GM12872 (cell line): ENCODE results near the gene UBA7.

Experiments used
- CTCF ChIP-seq: IDR thresholded peaks from 3 replicates; pipeline ENCODE4 v1.5.1; 2011; ENCODE audit warnings: low read depth, mild to moderate bottlenecking, low read length, moderate library complexity; ENCODE audit not compliant: insufficient read depth

The UBA7 gene

DNA sequence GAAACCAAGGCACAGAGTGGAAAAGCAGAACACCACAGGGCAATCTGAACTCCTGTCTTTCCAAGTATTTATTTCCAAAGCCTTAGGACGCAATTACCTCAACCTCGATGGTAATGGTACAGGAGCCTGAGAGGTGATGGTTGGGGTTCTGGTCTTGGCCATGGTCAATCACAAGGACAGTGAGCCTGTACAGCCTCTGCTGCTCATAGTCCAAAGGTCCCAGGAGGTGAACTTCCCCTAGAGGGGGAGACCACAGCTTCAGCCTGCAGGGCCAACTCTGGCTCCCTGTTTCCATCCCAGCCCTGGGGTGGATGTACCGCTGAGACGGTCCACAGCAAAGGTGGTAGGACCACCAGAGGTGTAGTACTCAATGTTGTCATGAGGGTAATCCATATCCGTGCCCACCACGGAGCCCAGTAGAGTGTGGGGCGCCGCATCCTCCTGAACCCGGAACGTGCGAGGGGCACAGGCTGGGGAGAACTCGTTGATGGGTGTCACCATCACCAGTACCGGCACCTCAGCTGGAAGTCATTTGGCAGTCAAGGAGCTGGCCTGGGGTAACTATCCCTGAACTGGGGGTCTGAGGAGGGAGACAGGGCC, 20.2 kb downstream of the UBA7 start:
- TF ChIP-seq CTCF, result no peak

DNA sequence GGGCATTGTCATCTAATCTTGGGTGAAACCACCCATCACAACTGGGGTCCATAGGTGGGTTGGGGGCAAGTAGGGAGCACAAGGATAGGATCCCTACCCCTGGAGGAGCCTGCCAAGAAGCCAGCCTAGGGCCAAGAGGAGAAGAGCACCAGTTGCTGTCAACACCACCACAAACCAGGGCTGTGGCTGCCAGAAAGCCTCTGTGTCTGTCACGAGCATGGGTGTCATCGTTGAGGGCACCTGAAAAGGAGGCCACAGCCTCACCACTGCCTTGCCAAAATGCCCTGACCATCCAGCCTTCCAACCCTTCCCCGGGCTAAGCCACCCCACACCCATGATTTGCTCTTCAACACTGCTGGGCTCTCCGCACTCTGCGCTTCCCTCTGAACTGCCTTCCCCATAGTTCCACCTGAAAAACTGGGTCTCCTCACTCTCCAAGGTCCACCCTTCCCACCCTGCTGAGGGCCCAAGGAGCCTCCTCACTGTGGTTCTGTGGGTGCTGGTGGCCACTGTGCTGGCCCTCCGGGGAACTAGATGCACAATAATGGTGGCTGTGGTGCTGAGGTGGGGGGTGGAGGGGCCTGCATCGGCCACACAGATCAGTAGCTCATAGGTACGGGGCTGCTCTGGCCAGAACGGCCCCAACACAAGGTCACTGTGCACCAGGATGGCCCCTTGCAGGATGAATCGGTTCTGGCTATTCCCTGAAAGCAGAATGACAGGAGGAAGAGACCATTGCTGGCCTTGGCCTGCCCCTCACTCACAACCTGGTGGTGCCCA, 21.2 kb downstream of the UBA7 start:
- TF ChIP-seq CTCF, result no peak

- TF ChIP-seq CTCF, result no peak
Observed at GRCh38 chr3:49791571-49791970, 22.2 kb downstream of the UBA7 start.

- no peak for TF ChIP-seq CTCF
Observed at GRCh38 chr3:49790626-49791411, 22.9 kb downstream of the UBA7 start.

GRCh38 chr3:49788056-49788455, 25.7 kb downstream of the UBA7 start:
- no peak for TF ChIP-seq CTCF

GRCh38 chr3:49787536-49787935, 26.2 kb downstream of the UBA7 start:
- no peak for TF ChIP-seq CTCF

GRCh38 chr3:49787182-49787464, 26.6 kb downstream of the UBA7 start:
- TF ChIP-seq CTCF, result no peak
